PFSK-1 (cell line): ENCODE measurements around the gene ZNF296.

Source experiments
- FOXP2 ChIP-seq: optimal IDR thresholded peaks from 2 replicates; pipeline ENCODE3; 2011; ENCODE audit warnings: borderline replicate concordance, control low read depth, inconsistent platforms; ENCODE audit not compliant: insufficient read depth; ENCODE audit errors: extremely low read length, extremely low read depth
- POLR2AphosphoS5 ChIP-seq: IDR thresholded peaks from 2 replicates; pipeline ENCODE4 v1.6.1; 2012; ENCODE audit warnings: low read depth, mild to moderate bottlenecking, control low read depth, low read length, moderate library complexity
- REST ChIP-seq, 2 experiments: IDR thresholded peaks; 2 replicates each; pipeline versions ENCODE4 v1.6.1 to v1.8.0; 2011 to 2012; ENCODE audit warnings: low read depth in 2 of 2, low read length in 2 of 2, control low read depth in 1 of 2, inconsistent platforms in 1 of 2, mild to moderate bottlenecking in 1 of 2, moderate library complexity in 1 of 2; ENCODE audit not compliant: insufficient read depth in 1 of 2
- SIN3A ChIP-seq: IDR thresholded peaks from 2 replicates; pipeline ENCODE4 v1.6.1; 2012; ENCODE audit warnings: mild to moderate bottlenecking, low read length, moderate library complexity, borderline replicate concordance; ENCODE audit not compliant: insufficient read depth
- TAF1 ChIP-seq: IDR thresholded peaks from 2 replicates; pipeline ENCODE4 v1.6.1; 2012; ENCODE audit warnings: low read length, control low read depth, borderline replicate concordance; ENCODE audit not compliant: insufficient read depth

Gene ZNF296

DNA sequence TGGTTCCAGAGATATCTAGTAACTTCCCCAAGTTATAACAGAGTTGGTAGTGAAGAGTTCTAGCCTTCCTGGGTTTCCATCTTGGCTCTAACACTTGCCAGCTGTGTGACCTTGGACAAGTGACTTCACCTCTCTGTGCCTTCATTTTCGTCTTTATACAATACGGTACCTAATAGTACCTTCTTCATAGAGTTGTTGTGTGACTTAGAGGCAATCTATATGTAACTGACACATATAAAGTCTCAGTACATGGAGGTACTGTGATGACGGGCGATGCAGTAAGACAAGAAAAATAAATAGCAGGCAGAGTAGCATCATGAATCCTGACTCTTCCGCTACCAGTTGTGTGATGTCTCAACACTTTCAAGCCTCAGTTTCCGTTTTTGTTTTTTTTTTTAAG, 45.5 kb downstream of the ZNF296 start:
- TF ChIP-seq FOXP2, result no peak

DNA sequence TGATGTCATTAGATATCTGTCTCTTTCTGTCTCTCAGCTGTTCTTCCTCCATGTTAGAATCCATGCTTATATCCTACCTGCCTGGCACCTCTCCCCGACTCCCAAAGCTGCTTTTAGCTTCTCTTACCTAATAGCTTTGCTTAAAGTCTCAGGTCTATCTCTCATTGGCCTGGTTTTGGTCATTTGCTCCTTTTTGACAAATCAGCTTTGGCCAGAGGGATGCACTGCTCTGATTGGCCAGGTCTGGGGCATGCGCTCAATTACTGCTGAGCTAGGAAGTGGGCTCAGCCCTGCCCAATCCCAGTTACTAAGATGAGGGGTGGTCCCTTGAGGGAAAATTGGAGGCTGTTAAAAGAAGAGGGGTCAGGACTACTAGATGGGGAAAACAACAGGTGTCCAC, 48.9 kb downstream of the ZNF296 start:
- no peak for TF ChIP-seq POLR2AphosphoS5
- no peak for TF ChIP-seq TAF1
- no peak for TF ChIP-seq SIN3A
- no peak for TF ChIP-seq FOXP2
- no peak for TF ChIP-seq REST (IDR thresholded peaks at IDR 0.05; ENCODE audit: insufficient read depth in 1 of 2, low read depth in 2 of 2, low read length in 2 of 2)

GRCh38 chr19:45025264-45025663, 51.0 kb downstream of the ZNF296 start:
- TF ChIP-seq TAF1 (no peak), POLR2AphosphoS5 (no peak), REST (IDR thresholded peaks at IDR 0.05; ENCODE audit: insufficient read depth in 1 of 2, low read depth in 2 of 2, low read length in 2 of 2) (no peak), SIN3A (no peak), FOXP2 (no peak)

GRCh38 chr19:45023048-45023447, 53.2 kb downstream of the ZNF296 start:
- TF ChIP-seq SIN3A, result no peak
- TF ChIP-seq REST (IDR thresholded peaks at IDR 0.05; ENCODE audit: insufficient read depth in 1 of 2, low read depth in 2 of 2, low read length in 2 of 2), result no peak
- TF ChIP-seq FOXP2, result no peak
- TF ChIP-seq POLR2AphosphoS5, result no peak
- TF ChIP-seq TAF1, result no peak

- no peak for TF ChIP-seq FOXP2
- TF ChIP-seq REST (IDR thresholded peaks at IDR 0.05; ENCODE audit: insufficient read depth in 1 of 2, low read depth in 2 of 2, low read length in 2 of 2), result no peak
- no peak for TF ChIP-seq TAF1
- no peak for TF ChIP-seq POLR2AphosphoS5
- no peak for TF ChIP-seq SIN3A
Measured at GRCh38 chr19:45021971-45022370, 54.3 kb downstream of the ZNF296 start.
